Measurements from ENCODE around the gene TMEM150B.

- TF ChIP-seq, protein P1, sequence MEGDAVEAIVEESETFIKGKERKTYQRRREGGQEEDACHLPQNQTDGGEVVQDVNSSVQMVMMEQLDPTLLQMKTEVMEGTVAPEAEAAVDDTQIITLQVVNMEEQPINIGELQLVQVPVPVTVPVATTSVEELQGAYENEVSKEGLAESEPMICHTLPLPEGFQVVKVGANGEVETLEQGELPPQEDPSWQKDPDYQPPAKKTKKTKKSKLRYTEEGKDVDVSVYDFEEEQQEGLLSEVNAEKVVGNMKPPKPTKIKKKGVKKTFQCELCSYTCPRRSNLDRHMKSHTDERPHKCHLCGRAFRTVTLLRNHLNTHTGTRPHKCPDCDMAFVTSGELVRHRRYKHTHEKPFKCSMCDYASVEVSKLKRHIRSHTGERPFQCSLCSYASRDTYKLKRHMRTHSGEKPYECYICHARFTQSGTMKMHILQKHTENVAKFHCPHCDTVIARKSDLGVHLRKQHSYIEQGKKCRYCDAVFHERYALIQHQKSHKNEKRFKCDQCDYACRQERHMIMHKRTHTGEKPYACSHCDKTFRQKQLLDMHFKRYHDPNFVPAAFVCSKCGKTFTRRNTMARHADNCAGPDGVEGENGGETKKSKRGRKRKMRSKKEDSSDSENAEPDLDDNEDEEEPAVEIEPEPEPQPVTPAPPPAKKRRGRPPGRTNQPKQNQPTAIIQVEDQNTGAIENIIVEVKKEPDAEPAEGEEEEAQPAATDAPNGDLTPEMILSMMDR (IDR thresholded peaks at IDR 0.05): no peak
- TF ChIP-seq EZH2 (IDR thresholded peaks at IDR 0.05; ENCODE audit: borderline replicate concordance, insufficient read depth, low read depth, low read length, poor library complexity, severe bottlenecking): no peak
Measured at GRCh38 chr19:55368106-55368505, 43.0 kb upstream of the TMEM150B start.
